K562 (cell line): ENCODE data around the gene HPN. TPM values are rescaled to one million over a fixed set of nuclear protein-coding genes. Genes with fewer than 3 reads are reported as not detected.

ENCODE experiments used
- ARID1B ChIP-seq: fragments of 450-650 bp; IDR thresholded peaks from 2 replicates; pipeline ENCODE4 v1.6.1; 2016; ENCODE audit warnings: antibody characterized with exemption, mild to moderate bottlenecking, inconsistent platforms
- CHD1 ChIP-seq: fragments of 200-600 bp; sonication (generic); IDR thresholded peaks from one replicate; pipeline ENCODE4 v1.6.1; 2012; ENCODE audit warnings: mild to moderate bottlenecking, moderate library complexity, low read length, inconsistent platforms
- MGA ChIP-seq: fragments of 450-650 bp; IDR thresholded peaks from 2 replicates; pipeline ENCODE4 v1.6.1; 2016; ENCODE audit warnings: mild to moderate bottlenecking, moderate library complexity
- NR2C2 ChIP-seq, 2 experiments: fragments of 200-800 bp in 1 of 2; sonication (Bioruptor generic) in 1 of 2; sonication (generic) in 1 of 2; formaldehyde crosslinking in 1 of 2; IDR thresholded peaks; 2 replicates each; pipeline versions ENCODE4 v1.6.1 to v1.8.0; 2016 to 2022; ENCODE audit warnings: mild to moderate bottlenecking in 1 of 2, missing compliant biosample characterization in 1 of 2, missing genetic modification characterization in 1 of 2, missing genetic modification reagents in 1 of 2
- RAD51 ChIP-seq: fragments of 450-650 bp; IDR thresholded peaks from 2 replicates; pipeline ENCODE4 v1.7.1; 2016; ENCODE audit warnings: low read depth, mild to moderate bottlenecking, borderline replicate concordance
- RBM25 ChIP-seq: fragments of 200-400 bp; formaldehyde crosslinking; IDR thresholded peaks from 2 replicates; pipeline ENCODE4 v1.6.1; 2018; ENCODE audit warnings: low read length, low read depth, moderate library complexity; ENCODE audit not compliant: severe bottlenecking
- ZBED1 ChIP-seq: IDR thresholded peaks from 2 replicates; pipeline ENCODE4 v1.6.1; 2014
- polyA plus RNA-seq, 8 experiments: library from polyadenylated mRNA; depleted of rRNA in 4 of 8; stranded (reverse) in 5 of 8; unstranded in 3 of 8; fragments of >200 nt; fragmentation: Nextera tagmentation in 2 of 8; fragmentation: Illumina TruSeq in 1 of 8; extraction: Ambion mirVana in 2 of 8; extraction: Trizol in 1 of 8; gene quantifications; 2 replicates each; pipeline versions ENCODE4 v1.2.1 to v1.2.3, GENCODE V29; 2011 to 2014; ENCODE audit warnings: inconsistent platforms in 1 of 8, missing spikeins in 1 of 8
- total RNA-seq, 7 experiments: library from RNA; depleted of rRNA in 6 of 7; stranded (reverse); fragments of >200 nt in 6 of 7; fragmentation: Illumina TruSeq in 2 of 7; extraction: Trizol in 2 of 7; gene quantifications; 2 replicates each; pipeline versions ENCODE4 v1.2.1 to v1.2.3, GENCODE V29; 2011 to 2021; ENCODE audit warnings: low replicate concordance in 1 of 7
- TF ChIP-seq, protein P1 (sequence below): fragments of 450-650 bp; formaldehyde crosslinking; IDR thresholded peaks from 2 replicates; pipeline ENCODE4 v1.4.0; 2020; ENCODE audit warnings: mild to moderate bottlenecking
- TF ChIP-seq, protein P2 (sequence below), 2 experiments: fragments of 450-650 bp in 1 of 2; IDR thresholded peaks; 2 replicates each; pipeline ENCODE4 v1.6.1; 2011 to 2017; ENCODE audit warnings: low read depth in 2 of 2, antibody characterized with exemption in 1 of 2, borderline replicate concordance in 1 of 2, low read length in 1 of 2, mild to moderate bottlenecking in 1 of 2, mixed read lengths in 1 of 2; ENCODE audit not compliant: control insufficient read depth in 1 of 2

Gene HPN
- total and polyA plus RNA-seq, 9 of the 15 experiments (the other 6 are each of a cell fraction or from before 2014, with no cell fraction given), result 0.10 to 0.20 TPM; not detected in 7

DNA sequence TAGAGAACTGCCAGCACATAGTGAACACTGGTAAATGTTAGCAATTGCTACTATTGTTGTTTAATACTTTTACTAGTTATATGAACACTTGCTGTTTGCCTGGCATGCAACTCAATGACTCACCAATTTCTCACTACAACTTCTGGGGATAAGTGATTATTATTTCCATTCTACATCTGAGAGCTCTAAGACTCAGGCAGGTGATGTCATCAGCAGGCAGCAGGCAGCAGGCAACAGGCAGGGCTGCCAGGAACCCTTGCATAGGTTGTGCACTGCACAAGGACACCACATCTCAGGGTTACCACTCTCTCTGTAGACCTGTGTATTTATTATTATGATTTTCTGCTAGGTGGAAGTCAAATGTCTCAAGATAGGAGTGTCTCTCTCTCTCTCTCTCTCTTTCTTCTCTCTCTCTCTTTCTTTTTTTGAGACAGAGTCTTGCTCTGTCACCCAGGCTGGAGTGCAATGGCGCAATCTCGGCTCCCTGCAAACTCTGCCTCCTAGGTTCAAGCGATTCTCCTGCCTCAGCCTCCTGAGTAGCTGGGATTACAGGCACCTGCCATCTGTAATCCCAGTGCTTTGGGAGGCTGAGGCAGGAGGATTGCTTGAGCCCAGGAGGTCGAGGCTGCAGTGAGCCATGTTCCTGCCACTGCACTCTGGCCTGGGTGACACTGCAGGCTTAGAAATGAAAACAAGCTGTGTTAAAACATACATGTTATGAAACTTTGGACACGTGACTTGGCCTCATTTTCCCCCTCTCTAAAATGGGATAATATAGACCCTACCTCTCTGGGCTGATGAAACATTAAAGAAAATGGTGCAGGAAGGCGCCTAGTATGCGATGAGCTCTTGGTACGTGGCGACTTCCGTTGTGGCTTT, 22.7 kb downstream of the HPN start (continued):
- TF ChIP-seq MGA (no peak), ZBED1 (no peak), NR2C2 (CRISPR knock-in tag; IDR thresholded peaks at IDR 0.05) (no peak), NR2C2 (tag; IDR thresholded peaks at IDR 0.05) (no peak), RAD51 (peak; percentile 74), ARID1B (peak; percentile 11; the same call in 1 of the 2 replicates), RBM25 (peak; percentile 41), CHD1 (no peak)
- TF ChIP-seq, protein P1, sequence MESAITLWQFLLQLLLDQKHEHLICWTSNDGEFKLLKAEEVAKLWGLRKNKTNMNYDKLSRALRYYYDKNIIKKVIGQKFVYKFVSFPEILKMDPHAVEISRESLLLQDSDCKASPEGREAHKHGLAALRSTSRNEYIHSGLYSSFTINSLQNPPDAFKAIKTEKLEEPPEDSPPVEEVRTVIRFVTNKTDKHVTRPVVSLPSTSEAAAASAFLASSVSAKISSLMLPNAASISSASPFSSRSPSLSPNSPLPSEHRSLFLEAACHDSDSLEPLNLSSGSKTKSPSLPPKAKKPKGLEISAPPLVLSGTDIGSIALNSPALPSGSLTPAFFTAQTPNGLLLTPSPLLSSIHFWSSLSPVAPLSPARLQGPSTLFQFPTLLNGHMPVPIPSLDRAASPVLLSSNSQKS, result no peak
- TF ChIP-seq, protein P2, sequence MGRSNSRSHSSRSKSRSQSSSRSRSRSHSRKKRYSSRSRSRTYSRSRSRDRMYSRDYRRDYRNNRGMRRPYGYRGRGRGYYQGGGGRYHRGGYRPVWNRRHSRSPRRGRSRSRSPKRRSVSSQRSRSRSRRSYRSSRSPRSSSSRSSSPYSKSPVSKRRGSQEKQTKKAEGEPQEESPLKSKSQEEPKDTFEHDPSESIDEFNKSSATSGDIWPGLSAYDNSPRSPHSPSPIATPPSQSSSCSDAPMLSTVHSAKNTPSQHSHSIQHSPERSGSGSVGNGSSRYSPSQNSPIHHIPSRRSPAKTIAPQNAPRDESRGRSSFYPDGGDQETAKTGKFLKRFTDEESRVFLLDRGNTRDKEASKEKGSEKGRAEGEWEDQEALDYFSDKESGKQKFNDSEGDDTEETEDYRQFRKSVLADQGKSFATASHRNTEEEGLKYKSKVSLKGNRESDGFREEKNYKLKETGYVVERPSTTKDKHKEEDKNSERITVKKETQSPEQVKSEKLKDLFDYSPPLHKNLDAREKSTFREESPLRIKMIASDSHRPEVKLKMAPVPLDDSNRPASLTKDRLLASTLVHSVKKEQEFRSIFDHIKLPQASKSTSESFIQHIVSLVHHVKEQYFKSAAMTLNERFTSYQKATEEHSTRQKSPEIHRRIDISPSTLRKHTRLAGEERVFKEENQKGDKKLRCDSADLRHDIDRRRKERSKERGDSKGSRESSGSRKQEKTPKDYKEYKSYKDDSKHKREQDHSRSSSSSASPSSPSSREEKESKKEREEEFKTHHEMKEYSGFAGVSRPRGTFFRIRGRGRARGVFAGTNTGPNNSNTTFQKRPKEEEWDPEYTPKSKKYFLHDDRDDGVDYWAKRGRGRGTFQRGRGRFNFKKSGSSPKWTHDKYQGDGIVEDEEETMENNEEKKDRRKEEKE (IDR thresholded peaks at IDR 0.05; ENCODE audit: borderline replicate concordance in 1 of 2, control insufficient read depth in 1 of 2, low read depth in 2 of 2, low read length in 1 of 2), result no peak
